Caco-2 (cell line): Measurements from ENCODE around the gene CEP57L1. TPM values are rescaled to one million over a fixed set of nuclear protein-coding genes. Genes with fewer than 3 reads are reported as not detected.
"Not testable (repeated sequence)": the region's sequence is repeated elsewhere in the genome, so short reads cannot be mapped to it uniquely, and the experiment has no call there.

ENCODE experiments used
- BruUV-seq: library from RNA; stranded (reverse); fragments of 400-500 nt; replicated peaks from 2 replicates; lab custom pipeline; 2021; lab: Mats Ljungman, UMichigan
- CTCF ChIA-PET: fragments of 300-600 bp; sonication (Branson Sonifier 250); formaldehyde crosslinking; loops from one replicate; lab custom pipeline; 2022; ENCODE audit warnings: antibody characterized with exemption; lab: Charles Lee
- POLR2A ChIA-PET: fragments of 300-600 bp; sonication (Branson Sonifier 250); formaldehyde crosslinking; loops from one replicate; lab custom pipeline; 2022; ENCODE audit warnings: antibody characterized with exemption; lab: Charles Lee
- DNase-seq, 2 experiments: peaks; one replicate each; pipeline versions ENCODE4 v3.0.0 to v3.0.0-alpha.2; 2020 to 2022
- H3K27me3 ChIP-seq: replicated peaks from 2 replicates; pipeline ENCODE4 v1.6.0; 2011; ENCODE audit warnings: low read length; ENCODE audit not compliant: control insufficient read depth, insufficient read depth
- H3K36me3 ChIP-seq: 2 replicates; pipeline ENCODE4 v1.5.1; 2011; ENCODE audit warnings: low read length; ENCODE audit not compliant: control insufficient read depth, insufficient read depth
- H3K4me1 ChIP-seq: fragments of 250-450 bp; sonication (Bioruptor Pico); 2 replicates; pipeline ENCODE4 v1.5.1; 2020; ENCODE audit warnings: mild to moderate bottlenecking
- H3K4me3 ChIP-seq: 2 replicates; pipeline ENCODE4 v1.5.1; 2011; ENCODE audit warnings: low read depth, mild to moderate bottlenecking, control low read depth, low read length
- H3K9me3 ChIP-seq: fragments of 250-450 bp; sonication (Bioruptor Pico); 2 replicates; pipeline ENCODE4 v1.5.1; 2020; ENCODE audit warnings: mild to moderate bottlenecking, moderate library complexity
- H3K27ac Mint-ChIP-seq: one replicate; pipeline ENCODE4 v1.8.0; 2022; ENCODE audit warnings: mixed read lengths; ENCODE audit not compliant: unreplicated experiment
- H3K27me3 Mint-ChIP-seq: one replicate; pipeline ENCODE4 v1.8.0; 2022; ENCODE audit warnings: mixed read lengths; ENCODE audit not compliant: insufficient read depth, unreplicated experiment
- H3K36me3 Mint-ChIP-seq: one replicate; pipeline ENCODE4 v1.8.0; 2022; ENCODE audit warnings: mild to moderate bottlenecking, mixed read lengths; ENCODE audit not compliant: insufficient read depth, unreplicated experiment
- H3K4me1 Mint-ChIP-seq: one replicate; pipeline ENCODE4 v1.8.0; 2022; ENCODE audit warnings: low read depth, mixed read lengths; ENCODE audit not compliant: unreplicated experiment
- H3K4me3 Mint-ChIP-seq: one replicate; pipeline ENCODE4 v1.8.0; 2022; ENCODE audit warnings: mild to moderate bottlenecking, moderate library complexity, mixed read lengths; ENCODE audit not compliant: unreplicated experiment
- H3K9me3 Mint-ChIP-seq: one replicate; pipeline ENCODE4 v1.8.0; 2022; ENCODE audit warnings: mixed read lengths; ENCODE audit not compliant: unreplicated experiment
- CTCF ChIP-seq, 2 experiments: fragments of 200-600 bp in 1 of 2; IDR thresholded peaks; 1 replicate in 1 of 2; 2 replicates in 1 of 2; pipeline versions ENCODE4 v1.5.1 to v1.8.0; 2011 to 2022; ENCODE audit warnings: antibody characterized with exemption in 1 of 2, control low read depth in 1 of 2, inconsistent platforms in 1 of 2, low read depth in 1 of 2, low read length in 1 of 2, mild to moderate bottlenecking in 1 of 2, moderate library complexity in 1 of 2; ENCODE audit not compliant: insufficient read depth in 1 of 2, severe bottlenecking in 1 of 2, unreplicated experiment in 1 of 2
- intact Hi-C: fragments of 100-400 bp; cut with micrococcal nuclease; formaldehyde crosslinking; loops from one replicate; pipeline ENCODE4 v1.10.0; 2022; ENCODE audit not compliant: unreplicated experiment
- total RNA-seq: library from RNA; stranded (reverse); gene quantifications from 2 replicates; pipeline ENCODE4 v1.2.3, GENCODE V29; 2022

CEP57L1 gene
- total RNA-seq, 1 experiment from 2014 or later = 12.7 TPM

DNA sequence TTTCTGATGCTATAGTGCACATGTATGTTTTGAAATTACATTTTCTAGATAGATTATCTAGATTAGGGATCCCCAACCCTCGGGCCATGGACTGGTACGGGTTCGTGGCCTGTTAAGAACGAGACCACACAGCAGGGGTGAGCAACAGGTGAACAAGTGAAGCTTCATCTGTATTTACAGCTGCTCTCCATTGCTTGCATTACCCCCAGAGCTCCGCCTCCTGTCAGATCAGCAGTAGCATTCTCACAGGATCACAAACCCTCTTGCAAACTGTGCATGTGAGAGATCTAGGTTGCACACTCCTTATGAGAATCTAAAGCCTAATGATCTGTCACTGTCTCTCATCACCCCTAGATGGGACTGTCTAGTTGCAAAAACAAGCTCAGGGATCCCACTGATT, 10.4 kb downstream of the CEP57L1 start:
- intact Hi-C loops = no loop called here
- no peaks in the 10 kb centered on the region for H3K9me3 Mint-ChIP-seq
- ChIA-PET POLR2A (no interaction called here), CTCF (interaction anchor here (0.6 kb wide), 1 partner anchor 195 kb away, joined by 4 read pairs; no protein-coding TSS in a partner anchor)
- no peak overlapping the region for H3K4me3 Mint-ChIP-seq
- H3K4me1 Mint-ChIP-seq = no peaks in the 10 kb centered on the region
- no peak for DNase-seq
- no peaks in the 10 kb centered on the region for H3K27me3 Mint-ChIP-seq
- Histone ChIP-seq H3K27me3 (no peaks in the 10 kb centered on the region), H3K4me3 (no peak overlapping the region), H3K36me3 (no peaks in the 10 kb centered on the region), H3K9me3 (no peaks in the 10 kb centered on the region), H3K4me1 (no peaks in the 10 kb centered on the region)
- TF ChIP-seq CTCF (IDR thresholded peaks at IDR 0.05; ENCODE audit: insufficient read depth in 1 of 2, low read depth in 1 of 2, low read length in 1 of 2, severe bottlenecking in 1 of 2, unreplicated experiment in 1 of 2) = no peak
- no peak overlapping the region for H3K27ac Mint-ChIP-seq
- no peaks in the 10 kb centered on the region for H3K36me3 Mint-ChIP-seq
- BruUV-seq = no TSS peak

- H3K4me3 ChIP-seq, H3K4me1 Mint-ChIP-seq, POLR2A ChIA-PET, H3K4me1 ChIP-seq, H3K9me3 Mint-ChIP-seq, H3K27me3 Mint-ChIP-seq, DNase-seq, H3K27ac Mint-ChIP-seq, CTCF ChIA-PET, BruUV-seq, H3K36me3 ChIP-seq, intact Hi-C loops, H3K4me3 Mint-ChIP-seq, H3K27me3 ChIP-seq, H3K36me3 Mint-ChIP-seq, H3K9me3 ChIP-seq: not testable (repeated sequence)
Observed at GRCh38 chr6:109109663-109110062, 14.4 kb downstream of the CEP57L1 start.

GRCh38 chr6:109112663-109113062, 17.4 kb downstream of the CEP57L1 start:
- CTCF ChIA-PET, POLR2A ChIA-PET, H3K9me3 Mint-ChIP-seq: not testable (repeated sequence)

DNA sequence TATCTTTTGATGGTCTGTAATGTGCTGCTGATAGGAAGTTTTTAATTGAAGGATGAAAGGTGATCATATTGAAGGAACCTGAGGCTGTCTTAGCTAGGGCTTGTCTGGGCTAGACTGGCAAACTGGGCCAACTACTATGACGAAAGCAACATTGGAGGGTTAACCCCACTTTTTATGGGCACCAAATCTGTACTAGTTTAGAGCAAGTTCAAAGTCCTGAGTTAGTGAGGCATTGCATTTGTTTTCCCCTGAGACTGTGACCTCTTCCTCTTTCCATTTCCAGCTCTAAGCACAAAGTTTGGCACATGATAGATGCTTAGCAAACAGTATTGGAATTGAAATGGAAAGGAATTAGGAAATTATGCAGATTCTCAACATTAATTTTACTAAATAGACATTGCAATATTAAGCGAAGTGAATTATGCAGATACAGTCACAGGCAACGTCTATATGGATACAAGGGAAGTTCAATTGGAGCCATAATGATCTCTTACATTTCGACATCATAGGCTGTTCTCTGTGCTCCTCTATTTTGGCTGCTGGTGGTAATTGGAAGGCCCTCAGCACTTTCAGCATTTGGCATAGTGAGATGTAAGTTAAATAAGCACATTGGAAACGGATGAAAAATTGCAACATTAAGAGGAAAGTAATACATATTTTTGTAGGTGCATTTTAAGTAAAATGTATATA, 22.2 kb downstream of the CEP57L1 start:
- H3K4me1 Mint-ChIP-seq = peaks cover 15% of the 10 kb centered on the region
- DNase-seq = no peak
- Histone ChIP-seq H3K9me3 (no peaks in the 10 kb centered on the region), H3K27me3 (no peaks in the 10 kb centered on the region), H3K4me1 (0 out of 2 replicates have a peak, but pooled peaks cover 9% of the 10 kb centered on the region), H3K4me3 (no peak overlapping the region), H3K36me3 (no peaks in the 10 kb centered on the region)
- H3K27me3 Mint-ChIP-seq = no peaks in the 10 kb centered on the region
- H3K9me3 Mint-ChIP-seq = no peaks in the 10 kb centered on the region
- BruUV-seq = no TSS peak
- no peak for TF ChIP-seq CTCF (IDR thresholded peaks at IDR 0.05; ENCODE audit: insufficient read depth in 1 of 2, low read depth in 1 of 2, low read length in 1 of 2, severe bottlenecking in 1 of 2, unreplicated experiment in 1 of 2)
- no peaks in the 10 kb centered on the region for H3K36me3 Mint-ChIP-seq
- no peak overlapping the region for H3K4me3 Mint-ChIP-seq
- no peak overlapping the region for H3K27ac Mint-ChIP-seq
- ChIA-PET POLR2A (no interaction called here), CTCF (no interaction called here)
- intact Hi-C loops = no loop called here

More at GRCh38 chr6:109112663-109113062, 17.4 kb downstream of the CEP57L1 start:
- H3K36me3 Mint-ChIP-seq, H3K4me3 ChIP-seq, H3K4me1 Mint-ChIP-seq, BruUV-seq, H3K4me3 Mint-ChIP-seq, H3K27ac Mint-ChIP-seq, DNase-seq, H3K4me1 ChIP-seq, H3K9me3 ChIP-seq, intact Hi-C loops, H3K27me3 ChIP-seq, H3K27me3 Mint-ChIP-seq, H3K36me3 ChIP-seq: not testable (repeated sequence)
